WTC11 (cell line): ENCODE measurements around the gene TNFSF15. TPM values are rescaled to one million over a fixed set of nuclear protein-coding genes. Genes with fewer than 3 reads are reported as not detected.

Source experiments
- ATAC-seq: fragments of 200-7000 bp; cut with Tn5 transposase; 2 replicates; pipeline ENCODE4 v1.10.0; 2021; ENCODE audit warnings: mild to moderate bottlenecking, moderate library complexity
- CTCF ChIA-PET: fragments of 300-600 bp; sonication (Branson Sonifier 250); formaldehyde crosslinking; loops from one replicate; lab custom pipeline; 2021; ENCODE audit warnings: antibody characterized with exemption; lab: Charles Lee
- POLR2A ChIA-PET: fragments of 350-600 bp; sonication (Branson Sonifier 250); formaldehyde crosslinking; loops from one replicate; lab custom pipeline; 2021; ENCODE audit warnings: antibody characterized with exemption; lab: Charles Lee
- DNase-seq: peaks from one replicate; pipeline ENCODE4 v3.0.0; 2021; ENCODE audit warnings: low spot score
- H3K27ac Mint-ChIP-seq: 2 replicates; pipeline ENCODE4 v1.8.0; 2021; ENCODE audit warnings: mixed read lengths
- H3K27me3 Mint-ChIP-seq: 2 replicates; pipeline ENCODE4 v1.8.0; 2021; ENCODE audit warnings: low read depth, mild to moderate bottlenecking, moderate library complexity, mixed read lengths
- H3K36me3 Mint-ChIP-seq: 2 replicates; pipeline ENCODE4 v1.8.0; 2021; ENCODE audit warnings: mixed read lengths
- H3K4me1 Mint-ChIP-seq: 2 replicates; pipeline ENCODE4 v1.8.0; 2022; ENCODE audit warnings: mixed read lengths
- H3K4me3 Mint-ChIP-seq: 2 replicates; pipeline ENCODE4 v1.8.0; 2021; ENCODE audit warnings: mild to moderate bottlenecking, moderate library complexity, mixed read lengths
- H3K9me3 Mint-ChIP-seq: 2 replicates; pipeline ENCODE4 v1.8.0; 2021; ENCODE audit warnings: mixed read lengths
- GRHL2 ChIP-seq: fragments of 250-450 bp; sonication (Bioruptor Pico); IDR thresholded peaks from 2 replicates; pipeline ENCODE4 v1.8.0; 2022; ENCODE audit warnings: mild to moderate bottlenecking, moderate library complexity; ENCODE audit not compliant: insufficient replicate concordance, severe bottlenecking
- KAT7 ChIP-seq: sonication (generic); formaldehyde crosslinking; IDR thresholded peaks from 2 replicates; pipeline ENCODE4 v1.8.1; 2023; ENCODE audit warnings: missing genetic modification reagents, mild to moderate bottlenecking, borderline replicate concordance
- MYBL2 ChIP-seq: sonication (generic); formaldehyde crosslinking; IDR thresholded peaks from 2 replicates; pipeline ENCODE4 v1.8.1; 2023; ENCODE audit warnings: mild to moderate bottlenecking, moderate library complexity, missing genetic modification reagents
- NFE2L1 ChIP-seq: sonication (generic); formaldehyde crosslinking; IDR thresholded peaks from 2 replicates; pipeline ENCODE4 v1.8.1; 2023; ENCODE audit warnings: missing genetic modification reagents
- NR1H2 ChIP-seq: sonication (generic); formaldehyde crosslinking; IDR thresholded peaks from 2 replicates; pipeline ENCODE4 v1.9.0; 2021; ENCODE audit warnings: mild to moderate bottlenecking, moderate library complexity, missing genetic modification reagents
- RELA ChIP-seq: sonication (generic); formaldehyde crosslinking; IDR thresholded peaks from 2 replicates; pipeline ENCODE4 v1.8.1; 2022; ENCODE audit warnings: missing genetic modification reagents, mild to moderate bottlenecking, borderline replicate concordance
- RORB ChIP-seq: fragments of 250-450 bp; sonication (Bioruptor Pico); IDR thresholded peaks from 2 replicates; pipeline ENCODE4 v1.9.0; 2021; ENCODE audit warnings: mild to moderate bottlenecking
- SOX15 ChIP-seq: fragments of 250-450 bp; sonication (Bioruptor Pico); IDR thresholded peaks from 2 replicates; pipeline ENCODE4 v1.9.0; 2021; ENCODE audit warnings: mild to moderate bottlenecking
- SP1 ChIP-seq: sonication (generic); formaldehyde crosslinking; conservative IDR thresholded peaks from 2 replicates; pipeline ENCODE4 v1.8.1; 2022; ENCODE audit warnings: missing genetic modification reagents
- TCF7 ChIP-seq: sonication (generic); formaldehyde crosslinking; IDR thresholded peaks from 2 replicates; pipeline ENCODE4 v1.8.0; 2022; ENCODE audit warnings: mild to moderate bottlenecking, low read depth, missing genetic modification reagents, moderate library complexity
- TEAD1 ChIP-seq: sonication (generic); formaldehyde crosslinking; IDR thresholded peaks from 2 replicates; pipeline ENCODE4 v1.8.0; 2022; ENCODE audit warnings: mild to moderate bottlenecking, missing genetic modification reagents
- TP53 ChIP-seq: sonication (generic); formaldehyde crosslinking; IDR thresholded peaks from 2 replicates; pipeline ENCODE4 v1.8.1; 2023; ENCODE audit warnings: mild to moderate bottlenecking, missing genetic modification reagents
- ZNF671 ChIP-seq: fragments of 250-450 bp; sonication (Bioruptor Pico); IDR thresholded peaks from 2 replicates; pipeline ENCODE4 v1.8.0; 2021; ENCODE audit warnings: mild to moderate bottlenecking
- total RNA-seq: library from RNA; stranded (reverse); gene quantifications from 3 replicates; pipeline ENCODE4 v1.2.3, GENCODE V29; 2021
- TF ChIP-seq, protein P1 (sequence below): sonication (generic); formaldehyde crosslinking; IDR thresholded peaks from 2 replicates; pipeline ENCODE4 v1.8.0; 2022; ENCODE audit warnings: mild to moderate bottlenecking, missing genetic modification reagents
- TF ChIP-seq, protein P2 (sequence below): fragments of 250-450 bp; sonication (Bioruptor Pico); IDR thresholded peaks from 2 replicates; pipeline ENCODE4 v1.9.0; 2021; ENCODE audit warnings: mild to moderate bottlenecking
- TF ChIP-seq, protein P3 (sequence below): sonication (generic); formaldehyde crosslinking; IDR thresholded peaks from 2 replicates; pipeline ENCODE4 v1.8.1; 2023; ENCODE audit warnings: mild to moderate bottlenecking, missing genetic modification reagents, borderline replicate concordance
- TF ChIP-seq, protein P4 (sequence below): sonication (generic); formaldehyde crosslinking; IDR thresholded peaks from 2 replicates; pipeline ENCODE4 v1.8.0; 2022; ENCODE audit warnings: mild to moderate bottlenecking, missing genetic modification reagents
- TF ChIP-seq, protein P5 (sequence below): sonication (generic); formaldehyde crosslinking; IDR thresholded peaks from 2 replicates; pipeline ENCODE4 v1.8.0; 2023; ENCODE audit warnings: missing genetic modification reagents, mild to moderate bottlenecking, borderline replicate concordance
- TF ChIP-seq, protein P6 (sequence below): sonication (generic); formaldehyde crosslinking; conservative IDR thresholded peaks from 2 replicates; pipeline ENCODE4 v1.8.1; 2023; ENCODE audit warnings: mild to moderate bottlenecking, low read depth, missing genetic modification reagents, moderate library complexity

Gene TNFSF15
- total RNA-seq, 1 experiment from 2014 or later, result 0.11 TPM

DNA sequence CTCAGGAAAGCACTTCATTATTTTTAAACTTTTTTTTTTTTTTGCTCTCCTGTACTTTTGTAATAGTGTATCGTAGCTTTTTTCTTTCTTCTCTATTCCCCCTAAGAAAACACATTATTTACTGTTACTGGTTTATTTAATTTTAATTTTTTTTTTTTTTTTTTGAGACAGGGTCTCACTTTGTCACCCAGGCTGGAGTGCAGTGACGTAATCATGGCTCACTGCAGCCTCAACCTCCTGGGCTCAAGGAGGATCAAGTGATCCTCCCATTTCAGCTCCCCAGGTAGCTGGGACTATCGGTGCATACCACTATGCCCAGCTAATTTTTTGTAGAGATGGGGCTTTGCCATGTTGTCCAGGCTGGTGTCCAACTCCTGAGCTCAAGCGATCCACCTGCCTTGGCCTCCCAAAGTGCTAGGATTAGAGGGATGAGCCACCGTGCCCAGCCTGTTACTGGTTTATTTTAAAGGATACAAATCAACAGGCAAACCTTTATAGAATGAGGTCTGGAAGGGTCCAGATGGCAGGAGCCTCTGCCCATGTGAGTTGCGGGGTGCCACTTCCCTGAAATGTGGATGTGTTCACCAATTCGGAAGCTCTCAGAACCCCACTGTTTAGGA is 49.0 kb upstream of the TNFSF15 start (continued):
- TF ChIP-seq SOX15 (no peak), GRHL2 (CRISPR knock-in tag) (no peak), RELA (no peak), MYBL2 (CRISPR knock-in tag) (no peak), SP1 (CRISPR knock-in tag) (no peak)
- TF ChIP-seq, protein P1, sequence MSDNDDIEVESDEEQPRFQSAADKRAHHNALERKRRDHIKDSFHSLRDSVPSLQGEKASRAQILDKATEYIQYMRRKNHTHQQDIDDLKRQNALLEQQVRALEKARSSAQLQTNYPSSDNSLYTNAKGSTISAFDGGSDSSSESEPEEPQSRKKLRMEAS, result no peak
- TF ChIP-seq, protein P2, sequence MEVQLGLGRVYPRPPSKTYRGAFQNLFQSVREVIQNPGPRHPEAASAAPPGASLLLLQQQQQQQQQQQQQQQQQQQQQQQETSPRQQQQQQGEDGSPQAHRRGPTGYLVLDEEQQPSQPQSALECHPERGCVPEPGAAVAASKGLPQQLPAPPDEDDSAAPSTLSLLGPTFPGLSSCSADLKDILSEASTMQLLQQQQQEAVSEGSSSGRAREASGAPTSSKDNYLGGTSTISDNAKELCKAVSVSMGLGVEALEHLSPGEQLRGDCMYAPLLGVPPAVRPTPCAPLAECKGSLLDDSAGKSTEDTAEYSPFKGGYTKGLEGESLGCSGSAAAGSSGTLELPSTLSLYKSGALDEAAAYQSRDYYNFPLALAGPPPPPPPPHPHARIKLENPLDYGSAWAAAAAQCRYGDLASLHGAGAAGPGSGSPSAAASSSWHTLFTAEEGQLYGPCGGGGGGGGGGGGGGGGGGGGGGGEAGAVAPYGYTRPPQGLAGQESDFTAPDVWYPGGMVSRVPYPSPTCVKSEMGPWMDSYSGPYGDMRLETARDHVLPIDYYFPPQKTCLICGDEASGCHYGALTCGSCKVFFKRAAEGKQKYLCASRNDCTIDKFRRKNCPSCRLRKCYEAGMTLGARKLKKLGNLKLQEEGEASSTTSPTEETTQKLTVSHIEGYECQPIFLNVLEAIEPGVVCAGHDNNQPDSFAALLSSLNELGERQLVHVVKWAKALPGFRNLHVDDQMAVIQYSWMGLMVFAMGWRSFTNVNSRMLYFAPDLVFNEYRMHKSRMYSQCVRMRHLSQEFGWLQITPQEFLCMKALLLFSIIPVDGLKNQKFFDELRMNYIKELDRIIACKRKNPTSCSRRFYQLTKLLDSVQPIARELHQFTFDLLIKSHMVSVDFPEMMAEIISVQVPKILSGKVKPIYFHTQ (CRISPR knock-in tag), result no peak
- TF ChIP-seq, protein P3, sequence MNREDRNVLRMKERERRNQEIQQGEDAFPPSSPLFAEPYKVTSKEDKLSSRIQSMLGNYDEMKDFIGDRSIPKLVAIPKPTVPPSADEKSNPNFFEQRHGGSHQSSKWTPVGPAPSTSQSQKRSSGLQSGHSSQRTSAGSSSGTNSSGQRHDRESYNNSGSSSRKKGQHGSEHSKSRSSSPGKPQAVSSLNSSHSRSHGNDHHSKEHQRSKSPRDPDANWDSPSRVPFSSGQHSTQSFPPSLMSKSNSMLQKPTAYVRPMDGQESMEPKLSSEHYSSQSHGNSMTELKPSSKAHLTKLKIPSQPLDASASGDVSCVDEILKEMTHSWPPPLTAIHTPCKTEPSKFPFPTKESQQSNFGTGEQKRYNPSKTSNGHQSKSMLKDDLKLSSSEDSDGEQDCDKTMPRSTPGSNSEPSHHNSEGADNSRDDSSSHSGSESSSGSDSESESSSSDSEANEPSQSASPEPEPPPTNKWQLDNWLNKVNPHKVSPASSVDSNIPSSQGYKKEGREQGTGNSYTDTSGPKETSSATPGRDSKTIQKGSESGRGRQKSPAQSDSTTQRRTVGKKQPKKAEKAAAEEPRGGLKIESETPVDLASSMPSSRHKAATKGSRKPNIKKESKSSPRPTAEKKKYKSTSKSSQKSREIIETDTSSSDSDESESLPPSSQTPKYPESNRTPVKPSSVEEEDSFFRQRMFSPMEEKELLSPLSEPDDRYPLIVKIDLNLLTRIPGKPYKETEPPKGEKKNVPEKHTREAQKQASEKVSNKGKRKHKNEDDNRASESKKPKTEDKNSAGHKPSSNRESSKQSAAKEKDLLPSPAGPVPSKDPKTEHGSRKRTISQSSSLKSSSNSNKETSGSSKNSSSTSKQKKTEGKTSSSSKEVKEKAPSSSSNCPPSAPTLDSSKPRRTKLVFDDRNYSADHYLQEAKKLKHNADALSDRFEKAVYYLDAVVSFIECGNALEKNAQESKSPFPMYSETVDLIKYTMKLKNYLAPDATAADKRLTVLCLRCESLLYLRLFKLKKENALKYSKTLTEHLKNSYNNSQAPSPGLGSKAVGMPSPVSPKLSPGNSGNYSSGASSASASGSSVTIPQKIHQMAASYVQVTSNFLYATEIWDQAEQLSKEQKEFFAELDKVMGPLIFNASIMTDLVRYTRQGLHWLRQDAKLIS, result no peak

DNA sequence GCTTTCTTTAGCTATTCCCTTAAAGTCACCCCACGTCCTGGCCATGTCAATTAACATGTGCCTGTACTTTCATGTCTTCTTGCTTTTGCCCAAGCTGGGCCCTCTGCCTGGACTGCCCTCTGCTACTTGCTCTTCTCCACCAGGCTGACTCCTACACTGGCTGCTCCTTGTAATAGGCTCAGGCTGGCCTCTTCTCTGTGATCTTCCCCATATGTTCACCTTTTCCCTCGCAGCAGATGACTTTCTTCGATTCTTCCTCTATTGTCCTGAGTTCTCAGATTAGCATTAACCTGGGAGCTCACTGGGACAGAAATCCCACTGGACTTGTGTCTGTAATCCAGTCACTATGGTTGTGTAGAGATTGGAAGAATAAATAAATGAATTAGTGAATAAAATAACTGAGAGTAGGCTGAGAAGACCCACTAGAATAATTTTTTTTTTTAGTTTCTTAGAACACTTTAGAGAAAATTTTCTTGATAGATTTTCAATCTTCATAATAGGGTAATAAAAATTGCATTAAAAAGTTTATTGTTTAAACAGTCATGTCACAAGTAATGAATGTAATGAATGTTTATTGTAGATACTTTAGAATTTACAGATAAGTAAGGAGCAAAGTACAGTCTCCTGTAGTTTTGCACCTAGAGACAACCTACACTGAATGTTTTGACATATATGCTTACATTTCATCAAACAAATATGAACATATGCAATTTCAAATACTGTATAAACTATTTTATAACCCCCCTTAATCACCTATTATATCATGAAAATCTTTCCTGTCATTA is 47.4 kb upstream of the TNFSF15 start:
- Mint-ChIP-seq H3K27ac (no peak overlapping the region), H3K9me3 (no peaks in the 10 kb centered on the region), H3K36me3 (no peaks in the 10 kb centered on the region), H3K4me3 (no peak overlapping the region), H3K27me3 (peaks cover 3% of the 10 kb centered on the region; the same call in 1 of the 2 replicates), H3K4me1 (peaks cover 6% of the 10 kb centered on the region)
- DNase-seq, result no peak
- ATAC-seq, result no peak
- ChIA-PET POLR2A (no interaction called here), CTCF (no interaction called here)
- TF ChIP-seq TP53 (CRISPR knock-in tag) (no peak), NFE2L1 (CRISPR knock-in tag) (no peak), RORB (no peak), TEAD1 (CRISPR knock-in tag) (no peak), KAT7 (no peak), TCF7 (CRISPR knock-in tag) (no peak), GRHL2 (CRISPR knock-in tag) (no peak), NR1H2 (no peak), RELA (no peak), ZNF671 (CRISPR knock-in tag) (no peak)
- TF ChIP-seq, protein P4, sequence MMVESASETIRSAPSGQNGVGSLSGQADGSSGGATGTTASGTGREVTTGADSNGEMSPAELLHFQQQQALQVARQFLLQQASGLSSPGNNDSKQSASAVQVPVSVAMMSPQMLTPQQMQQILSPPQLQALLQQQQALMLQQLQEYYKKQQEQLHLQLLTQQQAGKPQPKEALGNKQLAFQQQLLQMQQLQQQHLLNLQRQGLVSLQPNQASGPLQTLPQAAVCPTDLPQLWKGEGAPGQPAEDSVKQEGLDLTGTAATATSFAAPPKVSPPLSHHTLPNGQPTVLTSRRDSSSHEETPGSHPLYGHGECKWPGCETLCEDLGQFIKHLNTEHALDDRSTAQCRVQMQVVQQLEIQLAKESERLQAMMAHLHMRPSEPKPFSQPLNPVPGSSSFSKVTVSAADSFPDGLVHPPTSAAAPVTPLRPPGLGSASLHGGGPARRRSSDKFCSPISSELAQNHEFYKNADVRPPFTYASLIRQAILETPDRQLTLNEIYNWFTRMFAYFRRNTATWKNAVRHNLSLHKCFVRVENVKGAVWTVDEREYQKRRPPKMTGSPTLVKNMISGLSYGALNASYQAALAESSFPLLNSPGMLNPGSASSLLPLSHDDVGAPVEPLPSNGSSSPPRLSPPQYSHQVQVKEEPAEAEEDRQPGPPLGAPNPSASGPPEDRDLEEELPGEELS (CRISPR knock-in tag), result no peak
- TF ChIP-seq, protein P5, sequence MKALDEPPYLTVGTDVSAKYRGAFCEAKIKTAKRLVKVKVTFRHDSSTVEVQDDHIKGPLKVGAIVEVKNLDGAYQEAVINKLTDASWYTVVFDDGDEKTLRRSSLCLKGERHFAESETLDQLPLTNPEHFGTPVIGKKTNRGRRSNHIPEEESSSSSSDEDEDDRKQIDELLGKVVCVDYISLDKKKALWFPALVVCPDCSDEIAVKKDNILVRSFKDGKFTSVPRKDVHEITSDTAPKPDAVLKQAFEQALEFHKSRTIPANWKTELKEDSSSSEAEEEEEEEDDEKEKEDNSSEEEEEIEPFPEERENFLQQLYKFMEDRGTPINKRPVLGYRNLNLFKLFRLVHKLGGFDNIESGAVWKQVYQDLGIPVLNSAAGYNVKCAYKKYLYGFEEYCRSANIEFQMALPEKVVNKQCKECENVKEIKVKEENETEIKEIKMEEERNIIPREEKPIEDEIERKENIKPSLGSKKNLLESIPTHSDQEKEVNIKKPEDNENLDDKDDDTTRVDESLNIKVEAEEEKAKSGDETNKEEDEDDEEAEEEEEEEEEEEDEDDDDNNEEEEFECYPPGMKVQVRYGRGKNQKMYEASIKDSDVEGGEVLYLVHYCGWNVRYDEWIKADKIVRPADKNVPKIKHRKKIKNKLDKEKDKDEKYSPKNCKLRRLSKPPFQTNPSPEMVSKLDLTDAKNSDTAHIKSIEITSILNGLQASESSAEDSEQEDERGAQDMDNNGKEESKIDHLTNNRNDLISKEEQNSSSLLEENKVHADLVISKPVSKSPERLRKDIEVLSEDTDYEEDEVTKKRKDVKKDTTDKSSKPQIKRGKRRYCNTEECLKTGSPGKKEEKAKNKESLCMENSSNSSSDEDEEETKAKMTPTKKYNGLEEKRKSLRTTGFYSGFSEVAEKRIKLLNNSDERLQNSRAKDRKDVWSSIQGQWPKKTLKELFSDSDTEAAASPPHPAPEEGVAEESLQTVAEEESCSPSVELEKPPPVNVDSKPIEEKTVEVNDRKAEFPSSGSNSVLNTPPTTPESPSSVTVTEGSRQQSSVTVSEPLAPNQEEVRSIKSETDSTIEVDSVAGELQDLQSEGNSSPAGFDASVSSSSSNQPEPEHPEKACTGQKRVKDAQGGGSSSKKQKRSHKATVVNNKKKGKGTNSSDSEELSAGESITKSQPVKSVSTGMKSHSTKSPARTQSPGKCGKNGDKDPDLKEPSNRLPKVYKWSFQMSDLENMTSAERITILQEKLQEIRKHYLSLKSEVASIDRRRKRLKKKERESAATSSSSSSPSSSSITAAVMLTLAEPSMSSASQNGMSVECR (CRISPR knock-in tag), result no peak
- TF ChIP-seq, protein P6, sequence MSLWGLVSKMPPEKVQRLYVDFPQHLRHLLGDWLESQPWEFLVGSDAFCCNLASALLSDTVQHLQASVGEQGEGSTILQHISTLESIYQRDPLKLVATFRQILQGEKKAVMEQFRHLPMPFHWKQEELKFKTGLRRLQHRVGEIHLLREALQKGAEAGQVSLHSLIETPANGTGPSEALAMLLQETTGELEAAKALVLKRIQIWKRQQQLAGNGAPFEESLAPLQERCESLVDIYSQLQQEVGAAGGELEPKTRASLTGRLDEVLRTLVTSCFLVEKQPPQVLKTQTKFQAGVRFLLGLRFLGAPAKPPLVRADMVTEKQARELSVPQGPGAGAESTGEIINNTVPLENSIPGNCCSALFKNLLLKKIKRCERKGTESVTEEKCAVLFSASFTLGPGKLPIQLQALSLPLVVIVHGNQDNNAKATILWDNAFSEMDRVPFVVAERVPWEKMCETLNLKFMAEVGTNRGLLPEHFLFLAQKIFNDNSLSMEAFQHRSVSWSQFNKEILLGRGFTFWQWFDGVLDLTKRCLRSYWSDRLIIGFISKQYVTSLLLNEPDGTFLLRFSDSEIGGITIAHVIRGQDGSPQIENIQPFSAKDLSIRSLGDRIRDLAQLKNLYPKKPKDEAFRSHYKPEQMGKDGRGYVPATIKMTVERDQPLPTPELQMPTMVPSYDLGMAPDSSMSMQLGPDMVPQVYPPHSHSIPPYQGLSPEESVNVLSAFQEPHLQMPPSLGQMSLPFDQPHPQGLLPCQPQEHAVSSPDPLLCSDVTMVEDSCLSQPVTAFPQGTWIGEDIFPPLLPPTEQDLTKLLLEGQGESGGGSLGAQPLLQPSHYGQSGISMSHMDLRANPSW (CRISPR knock-in tag), result no peak
